GM12865 (cell line): ENCODE measurements around the gene TTYH3.

ENCODE experiments used
- DNase-seq: peaks from one replicate; pipeline ENCODE4 v3.0.0; 2010; ENCODE audit warnings: low read depth
- H3K4me3 ChIP-seq: 2 replicates; pipeline ENCODE4 v1.5.1; 2011; ENCODE audit warnings: mild to moderate bottlenecking, low read depth, low read length, control low read depth
- TF ChIP-seq, protein P1 (sequence below): IDR thresholded peaks from 2 replicates; pipeline ENCODE4 v1.5.1; 2011; ENCODE audit warnings: low read length, control low read depth, low read depth, inconsistent platforms; ENCODE audit not compliant: insufficient read depth; ENCODE audit errors: missing control alignments

Gene TTYH3

DNA sequence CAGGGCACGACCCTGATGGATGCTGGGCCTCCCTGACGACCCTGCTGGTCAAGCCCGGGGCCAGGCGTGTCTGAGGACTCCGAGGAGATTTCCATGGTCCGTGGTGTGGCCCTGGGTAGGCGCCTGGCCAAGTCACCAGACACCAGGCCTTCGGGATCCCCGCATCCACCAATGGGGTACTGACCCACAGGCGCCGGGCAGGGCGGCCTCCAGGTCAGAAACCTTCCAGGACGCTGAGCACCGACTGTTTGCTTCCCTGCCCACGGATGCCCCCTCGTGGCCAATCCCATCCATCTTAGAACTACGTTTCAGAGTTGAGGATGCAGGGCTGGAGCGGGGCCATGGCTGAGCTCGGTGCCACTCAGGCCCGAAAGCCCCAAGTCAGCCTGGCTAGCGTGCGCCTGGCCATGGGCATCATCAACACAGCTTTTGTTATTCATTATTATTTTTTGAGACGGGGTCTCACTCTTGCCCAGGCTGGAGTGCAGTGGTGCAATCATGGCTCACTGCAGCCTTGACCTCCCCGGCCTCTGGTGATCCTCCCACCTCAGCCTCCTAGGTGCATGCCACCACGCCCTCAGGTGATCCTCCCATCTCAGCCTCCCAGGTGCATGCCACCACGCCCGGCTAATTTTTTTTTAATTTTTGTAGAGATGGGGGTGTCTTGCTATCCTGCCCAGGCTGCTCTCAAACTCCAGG is 49.2 kb downstream of the TTYH3 start:
- TF ChIP-seq, protein P1, sequence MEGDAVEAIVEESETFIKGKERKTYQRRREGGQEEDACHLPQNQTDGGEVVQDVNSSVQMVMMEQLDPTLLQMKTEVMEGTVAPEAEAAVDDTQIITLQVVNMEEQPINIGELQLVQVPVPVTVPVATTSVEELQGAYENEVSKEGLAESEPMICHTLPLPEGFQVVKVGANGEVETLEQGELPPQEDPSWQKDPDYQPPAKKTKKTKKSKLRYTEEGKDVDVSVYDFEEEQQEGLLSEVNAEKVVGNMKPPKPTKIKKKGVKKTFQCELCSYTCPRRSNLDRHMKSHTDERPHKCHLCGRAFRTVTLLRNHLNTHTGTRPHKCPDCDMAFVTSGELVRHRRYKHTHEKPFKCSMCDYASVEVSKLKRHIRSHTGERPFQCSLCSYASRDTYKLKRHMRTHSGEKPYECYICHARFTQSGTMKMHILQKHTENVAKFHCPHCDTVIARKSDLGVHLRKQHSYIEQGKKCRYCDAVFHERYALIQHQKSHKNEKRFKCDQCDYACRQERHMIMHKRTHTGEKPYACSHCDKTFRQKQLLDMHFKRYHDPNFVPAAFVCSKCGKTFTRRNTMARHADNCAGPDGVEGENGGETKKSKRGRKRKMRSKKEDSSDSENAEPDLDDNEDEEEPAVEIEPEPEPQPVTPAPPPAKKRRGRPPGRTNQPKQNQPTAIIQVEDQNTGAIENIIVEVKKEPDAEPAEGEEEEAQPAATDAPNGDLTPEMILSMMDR, result peak; percentile 72
- no peak overlapping the region for H3K4me3 ChIP-seq
- peak; percentile 65 for DNase-seq

DNA sequence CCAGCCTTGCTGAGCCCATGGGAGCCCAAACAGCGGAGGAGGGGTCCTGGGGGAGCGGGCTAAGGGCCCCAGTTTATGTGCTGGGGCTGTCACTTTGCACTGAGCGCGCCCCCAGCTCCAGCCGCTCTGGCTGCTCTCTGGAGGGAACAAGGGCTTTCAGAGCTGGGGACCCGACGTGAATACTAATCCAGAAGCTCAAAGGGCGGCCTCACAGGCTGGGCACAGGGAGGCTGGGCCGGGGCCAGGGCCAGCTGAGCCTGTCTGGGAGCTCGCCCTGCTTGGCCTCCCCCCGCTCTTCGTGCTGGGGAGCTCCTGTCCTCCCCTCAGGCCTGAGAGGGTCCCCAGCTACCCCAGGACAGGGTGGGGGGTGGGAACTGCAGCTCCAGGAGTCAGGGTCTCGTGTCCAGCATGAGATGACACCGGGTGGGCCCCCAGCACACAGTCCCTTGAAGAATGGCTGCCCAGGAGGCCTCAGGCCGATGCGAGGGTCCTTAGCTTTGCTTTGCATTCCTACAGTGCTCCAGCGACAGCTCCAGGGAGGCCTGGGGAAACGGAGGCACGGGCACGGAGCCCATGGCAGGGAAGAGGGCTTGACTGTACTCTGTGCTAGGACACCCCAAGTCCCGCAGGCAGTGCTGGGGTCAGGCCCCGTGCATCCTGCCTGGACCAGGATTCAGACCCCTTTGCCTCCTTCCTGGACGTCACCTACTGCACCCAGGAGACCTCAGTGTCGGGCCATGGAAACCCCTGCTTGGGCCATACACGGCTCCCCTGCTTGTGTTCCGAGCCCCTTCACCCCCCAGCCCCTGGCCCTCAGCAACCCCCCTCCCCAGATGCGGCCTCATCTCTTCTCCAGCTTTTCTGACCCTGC is 50.4 kb downstream of the TTYH3 start:
- TF ChIP-seq, protein P1, result no peak
- H3K4me3 ChIP-seq, result no peak overlapping the region
- no peak for DNase-seq

DNA sequence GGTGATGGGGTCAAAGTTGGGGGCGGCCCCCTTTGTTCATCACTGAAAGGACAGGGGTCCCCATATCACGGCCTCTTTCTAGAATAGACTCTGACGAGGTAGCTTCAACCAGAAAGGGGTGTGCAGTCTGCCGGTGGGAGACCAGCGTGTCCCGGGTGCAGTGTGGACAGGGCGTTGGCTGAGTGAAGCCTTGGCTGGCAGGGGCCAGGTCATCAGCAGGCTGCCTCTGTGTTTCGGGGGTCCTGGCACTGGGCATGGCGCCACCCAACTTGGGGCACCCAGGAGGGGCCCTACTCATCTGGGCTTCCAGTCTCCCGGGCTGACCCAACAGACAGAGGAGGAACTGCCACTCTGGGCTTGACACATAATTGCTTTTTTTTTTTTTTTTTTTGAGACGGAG is 52.7 kb downstream of the TTYH3 start:
- no peak overlapping the region for H3K4me3 ChIP-seq
- TF ChIP-seq, protein P1, result no peak
- DNase-seq, result no peak

DNA sequence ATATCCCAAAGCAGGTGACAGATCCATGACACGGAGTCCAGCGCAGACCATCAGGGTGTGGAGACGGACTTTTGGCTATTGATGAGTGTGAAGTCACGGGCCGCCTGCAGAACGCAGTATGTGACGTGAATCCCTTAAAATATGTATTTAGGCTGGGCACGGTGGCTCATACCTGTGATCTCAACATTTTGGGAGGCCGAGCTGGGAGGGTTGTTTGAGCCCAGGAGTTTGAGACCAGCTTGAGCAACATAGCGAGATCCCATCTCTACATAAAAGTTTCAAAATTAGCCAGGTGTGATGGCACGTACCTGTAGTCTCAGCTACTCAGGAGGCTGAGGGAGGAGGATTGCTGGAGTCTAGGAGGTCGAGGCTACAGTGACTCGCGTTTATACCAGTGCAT is 54.3 kb downstream of the TTYH3 start:
- TF ChIP-seq, protein P1, result no peak
- DNase-seq, result no peak
- H3K4me3 ChIP-seq, result no peak overlapping the region

DNA sequence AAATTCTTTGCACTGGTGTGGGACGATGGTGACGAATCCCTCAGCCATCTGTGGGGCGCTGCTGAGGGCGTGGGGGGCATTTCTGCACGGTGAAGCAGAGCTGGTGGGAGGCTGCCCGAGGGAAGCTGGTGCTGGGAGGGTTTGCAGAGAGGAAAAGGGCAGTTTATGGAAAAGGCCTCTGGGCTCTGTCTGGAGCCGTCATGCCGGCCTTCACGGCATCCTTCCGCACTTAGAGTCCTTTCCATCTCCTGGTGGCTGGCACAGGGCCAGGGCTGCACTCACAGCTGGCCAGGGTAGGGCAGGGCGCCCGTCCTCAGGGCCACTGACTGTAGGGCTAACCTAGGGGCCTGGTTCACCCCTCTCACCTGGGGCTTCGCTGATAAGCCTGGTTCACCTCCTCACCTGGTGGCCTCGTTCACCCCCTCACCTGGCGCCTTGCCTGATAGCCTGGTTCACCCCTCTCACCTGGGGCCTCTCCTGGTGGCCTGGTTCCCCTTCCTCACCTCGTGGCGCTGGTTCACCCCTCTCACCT is 55.6 kb downstream of the TTYH3 start:
- no peak overlapping the region for H3K4me3 ChIP-seq
- TF ChIP-seq, protein P1, result no peak
- DNase-seq, result no peak

DNA sequence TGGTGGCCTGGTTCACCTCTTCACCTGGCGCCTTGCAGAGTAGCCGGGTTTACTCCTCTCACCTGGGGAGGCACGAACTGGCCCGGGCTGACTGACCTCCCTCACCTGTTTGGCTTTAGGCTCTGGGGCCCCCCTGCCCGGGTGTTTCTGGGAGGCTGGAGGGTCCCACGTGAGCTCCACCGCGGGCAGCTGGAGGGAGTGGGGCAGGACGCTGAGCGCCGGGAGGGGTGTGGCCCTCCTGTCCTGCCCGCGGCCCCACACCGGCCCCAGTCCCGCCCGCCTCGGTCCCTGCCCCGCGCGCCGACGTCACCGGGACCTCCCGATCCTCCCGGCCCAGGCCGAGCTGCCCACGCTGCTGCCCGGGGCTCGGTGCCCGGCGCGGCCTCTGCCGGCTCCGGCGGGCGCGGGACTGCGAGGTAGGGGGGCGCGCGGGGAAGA is 56.1 kb downstream of the TTYH3 start, which contains the start of gene AMZ1:
TSS of gene AMZ1 (plus strand) at position 322 of the 438 bp plus-strand sequence. CDS start 12,250 bp downstream, outside the sequence.
- H3K4me3 ChIP-seq, result peak within 1 kb of the TSS; percentile 46
- no peak for DNase-seq
- TF ChIP-seq, protein P1, result no peak
